HFF-Myc (cell line): ENCODE measurements around the gene NUCB2.

Source experiments
- DNase-seq: peaks from one replicate; pipeline ENCODE4 v3.0.0-alpha.2; 2011; ENCODE audit warnings: low read depth; ENCODE audit errors: extremely low read depth
- H3K4me3 ChIP-seq: replicated peaks from 2 replicates; pipeline ENCODE4 v1.5.1; 2011; ENCODE audit warnings: low read depth, mild to moderate bottlenecking, control low read depth, low read length
- TF ChIP-seq, protein P1 (sequence below): IDR thresholded peaks from 2 replicates; pipeline ENCODE4 v1.5.1; 2012; ENCODE audit warnings: mild to moderate bottlenecking, low read depth, low read length, control low read depth; ENCODE audit errors: missing control alignments

The NUCB2 gene

DNA sequence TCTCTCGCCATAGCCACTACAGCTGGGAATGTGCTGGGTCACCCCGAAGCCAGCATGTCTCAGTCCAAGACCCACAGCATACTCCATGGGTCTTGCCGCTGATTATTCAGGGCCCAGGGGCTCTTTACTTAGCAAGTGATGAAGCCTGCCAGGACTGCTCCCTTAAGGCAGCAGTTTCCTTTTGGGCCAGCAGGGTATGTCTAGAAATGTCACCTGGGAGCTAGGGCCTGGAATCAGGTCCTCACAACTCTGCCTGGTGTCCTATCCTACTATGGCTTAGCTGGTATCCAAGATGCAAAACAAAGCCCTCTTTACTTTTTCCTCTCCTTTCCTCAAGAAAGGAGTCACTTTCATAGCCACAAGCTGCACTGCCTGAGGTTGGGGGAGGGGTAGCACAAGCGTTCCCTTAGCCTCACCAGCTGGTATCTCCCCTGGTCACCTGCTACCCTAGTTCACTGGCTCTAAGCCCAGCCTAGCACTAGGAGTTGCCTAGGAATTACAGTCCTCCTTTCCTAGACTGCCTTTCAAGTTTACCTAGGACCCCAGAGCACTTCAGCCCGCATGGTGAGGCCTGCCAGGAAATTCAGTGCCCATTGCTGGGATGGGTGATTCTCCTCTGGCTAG lies 52.4 kb downstream of the NUCB2 start:
- TF ChIP-seq, protein P1, sequence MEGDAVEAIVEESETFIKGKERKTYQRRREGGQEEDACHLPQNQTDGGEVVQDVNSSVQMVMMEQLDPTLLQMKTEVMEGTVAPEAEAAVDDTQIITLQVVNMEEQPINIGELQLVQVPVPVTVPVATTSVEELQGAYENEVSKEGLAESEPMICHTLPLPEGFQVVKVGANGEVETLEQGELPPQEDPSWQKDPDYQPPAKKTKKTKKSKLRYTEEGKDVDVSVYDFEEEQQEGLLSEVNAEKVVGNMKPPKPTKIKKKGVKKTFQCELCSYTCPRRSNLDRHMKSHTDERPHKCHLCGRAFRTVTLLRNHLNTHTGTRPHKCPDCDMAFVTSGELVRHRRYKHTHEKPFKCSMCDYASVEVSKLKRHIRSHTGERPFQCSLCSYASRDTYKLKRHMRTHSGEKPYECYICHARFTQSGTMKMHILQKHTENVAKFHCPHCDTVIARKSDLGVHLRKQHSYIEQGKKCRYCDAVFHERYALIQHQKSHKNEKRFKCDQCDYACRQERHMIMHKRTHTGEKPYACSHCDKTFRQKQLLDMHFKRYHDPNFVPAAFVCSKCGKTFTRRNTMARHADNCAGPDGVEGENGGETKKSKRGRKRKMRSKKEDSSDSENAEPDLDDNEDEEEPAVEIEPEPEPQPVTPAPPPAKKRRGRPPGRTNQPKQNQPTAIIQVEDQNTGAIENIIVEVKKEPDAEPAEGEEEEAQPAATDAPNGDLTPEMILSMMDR: peak; percentile 13
- DNase-seq: no peak
- no peak overlapping the region for H3K4me3 ChIP-seq

DNA sequence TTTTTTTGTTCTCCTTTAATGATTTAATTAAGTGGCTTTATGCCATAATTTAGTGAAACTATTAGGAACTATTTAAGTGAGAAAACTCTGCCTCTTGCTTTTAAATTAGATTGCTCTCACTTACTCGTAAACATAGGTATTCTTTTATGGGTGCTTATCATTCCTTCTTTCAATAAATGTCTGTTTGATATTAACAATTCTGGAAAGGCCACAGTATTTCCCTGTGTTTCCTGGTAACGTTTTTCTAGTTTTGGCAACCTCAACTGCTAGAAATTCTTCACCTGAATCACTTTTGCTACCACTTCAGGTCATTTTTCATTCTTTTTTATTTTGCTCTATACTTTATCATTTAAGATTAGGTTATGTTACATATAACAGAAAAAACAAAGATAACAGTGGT lies 55.1 kb downstream of the NUCB2 start:
- TF ChIP-seq, protein P1: no peak
- DNase-seq: no peak
- H3K4me3 ChIP-seq: no peak overlapping the region

DNA sequence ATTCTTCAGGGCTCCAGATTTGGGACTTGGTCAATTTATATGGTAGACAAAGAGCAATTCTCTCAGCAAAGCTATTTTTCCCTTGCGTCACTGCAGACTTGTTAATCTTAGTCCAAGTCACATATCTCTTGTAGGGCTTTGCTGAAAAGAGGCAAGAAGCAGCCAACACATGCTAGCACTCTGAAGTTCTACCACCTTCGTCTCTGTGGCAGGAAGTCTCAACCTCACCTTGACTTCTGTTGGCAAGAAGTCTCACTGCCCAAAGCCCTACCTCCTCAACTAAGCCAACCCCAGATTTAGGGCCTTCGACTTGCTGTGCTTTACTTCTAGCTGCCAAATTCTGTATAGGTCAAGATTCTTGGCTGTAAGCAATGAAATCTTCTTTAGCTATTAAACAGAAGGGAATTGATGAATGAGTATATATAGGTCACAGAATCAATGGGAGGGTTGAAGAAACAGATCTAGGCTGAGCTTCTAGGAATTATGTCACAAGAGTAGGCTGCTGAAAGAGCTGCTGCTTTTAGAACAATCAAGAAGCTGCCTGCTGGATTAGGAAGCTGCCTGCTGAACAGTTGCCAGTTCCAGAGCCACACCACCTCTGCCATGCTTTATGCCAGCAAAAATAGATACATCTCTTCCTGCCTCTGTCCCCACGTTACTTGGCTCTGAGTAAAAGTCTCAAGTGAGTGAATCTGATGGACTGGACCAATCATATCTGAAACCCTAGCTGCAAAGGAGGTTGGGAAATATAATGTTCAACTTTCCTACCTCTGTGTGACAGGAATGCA lies 57.5 kb downstream of the NUCB2 start:
- DNase-seq: no peak
- no peak overlapping the region for H3K4me3 ChIP-seq
- TF ChIP-seq, protein P1: no peak

DNA sequence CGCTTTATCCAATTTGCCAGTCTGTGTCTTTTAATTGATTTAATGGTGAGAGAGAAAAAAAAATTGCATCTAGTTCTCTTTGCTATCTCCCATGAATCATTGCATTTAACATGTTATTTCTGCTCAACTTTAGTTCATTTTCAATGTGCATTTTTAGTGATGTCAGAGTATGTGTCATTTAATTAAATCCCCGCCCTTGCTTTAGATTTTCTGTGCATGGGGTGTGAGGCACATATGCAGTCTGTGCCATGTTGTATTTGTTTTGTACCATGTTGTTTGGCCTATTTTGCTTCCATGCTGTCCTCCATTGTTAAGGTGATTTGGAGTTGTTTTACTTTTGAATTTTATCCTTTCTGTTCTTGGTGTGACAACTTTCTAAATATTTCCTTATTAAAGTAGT lies 66.7 kb downstream of the NUCB2 start:
- no peak for DNase-seq
- TF ChIP-seq, protein P1: no peak
- H3K4me3 ChIP-seq: no peak overlapping the region

DNA sequence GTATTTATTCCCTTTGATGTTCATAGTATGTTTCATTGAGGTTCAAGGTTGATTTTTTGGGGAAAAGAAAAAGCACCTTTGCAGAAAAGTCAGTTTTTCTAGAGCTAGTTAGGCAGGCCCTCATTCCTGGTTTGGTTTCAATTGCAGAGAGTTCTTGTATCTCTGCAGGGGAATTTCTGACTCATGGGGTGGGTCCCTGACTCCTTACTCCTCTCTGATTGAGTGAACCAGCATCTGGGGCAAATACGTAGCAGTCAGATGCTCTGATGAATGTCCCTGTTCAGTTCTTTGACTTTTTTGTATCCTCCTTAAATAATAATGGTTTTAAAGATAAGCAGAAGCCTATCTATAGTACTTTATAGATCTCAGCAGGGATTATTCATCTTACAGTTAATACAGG lies 67.4 kb downstream of the NUCB2 start:
- TF ChIP-seq, protein P1: no peak
- H3K4me3 ChIP-seq: no peak overlapping the region
- DNase-seq: no peak

DNA sequence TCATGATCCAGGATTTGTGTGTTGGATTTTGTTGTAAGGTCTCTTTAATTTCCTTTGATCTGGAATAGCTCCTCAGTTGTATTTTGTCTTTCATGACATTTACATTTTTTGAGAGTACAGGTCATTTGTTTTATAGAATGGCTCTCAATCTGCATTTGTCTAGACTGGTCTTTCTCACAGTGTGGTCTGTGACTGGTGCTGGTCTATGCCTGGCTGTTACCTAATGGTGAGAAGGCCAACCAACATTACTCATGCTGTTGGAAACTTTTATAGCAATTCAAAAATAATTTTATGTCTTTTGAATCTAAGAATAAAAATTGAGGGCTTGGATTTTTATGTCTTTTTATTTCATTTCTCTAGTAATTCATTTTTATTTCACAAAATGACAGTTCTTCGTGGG lies 71.1 kb downstream of the NUCB2 start:
- TF ChIP-seq, protein P1: no peak
- H3K4me3 ChIP-seq: no peak overlapping the region
- DNase-seq: no peak
